GM19099 (cell line): ENCODE data around the gene CTDNEP1.

Source experiments
- POLR2A ChIP-seq: IDR thresholded peaks from 3 replicates; pipeline ENCODE4 v1.6.1; 2011; ENCODE audit warnings: low read depth; ENCODE audit not compliant: insufficient read length; ENCODE audit errors: extremely low read depth

The CTDNEP1 gene

DNA sequence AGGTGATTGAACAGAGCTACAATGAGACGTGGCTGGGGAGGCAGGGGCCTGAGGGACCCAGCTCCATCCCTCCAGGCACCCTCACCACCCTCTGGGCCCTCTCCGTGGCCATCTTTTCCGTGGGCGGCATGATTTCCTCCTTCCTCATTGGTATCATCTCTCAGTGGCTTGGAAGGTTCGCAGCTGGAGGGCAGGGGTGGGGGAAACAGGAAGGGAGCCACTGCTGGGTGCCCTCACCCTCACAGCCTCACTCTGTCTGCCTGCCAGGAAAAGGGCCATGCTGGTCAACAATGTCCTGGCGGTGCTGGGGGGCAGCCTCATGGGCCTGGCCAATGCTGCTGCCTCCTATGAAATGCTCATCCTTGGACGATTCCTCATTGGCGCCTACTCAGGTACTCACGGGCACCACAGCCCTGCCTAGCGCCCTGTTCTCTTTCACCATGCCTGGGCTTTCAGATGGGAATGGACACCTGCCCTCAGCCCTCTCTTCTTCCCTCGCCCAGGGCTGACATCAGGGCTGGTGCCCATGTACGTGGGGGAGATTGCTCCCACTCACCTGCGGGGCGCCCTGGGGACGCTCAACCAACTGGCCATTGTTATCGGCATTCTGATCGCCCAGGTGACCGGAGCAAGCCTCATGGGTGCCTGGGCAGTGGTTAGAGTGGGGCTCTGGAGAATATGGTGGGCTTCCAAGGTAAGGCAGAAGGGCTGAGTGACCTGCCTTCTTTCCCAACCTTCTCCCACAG, 32.1 kb upstream of the CTDNEP1 start:
- TF ChIP-seq POLR2A = no peak

DNA sequence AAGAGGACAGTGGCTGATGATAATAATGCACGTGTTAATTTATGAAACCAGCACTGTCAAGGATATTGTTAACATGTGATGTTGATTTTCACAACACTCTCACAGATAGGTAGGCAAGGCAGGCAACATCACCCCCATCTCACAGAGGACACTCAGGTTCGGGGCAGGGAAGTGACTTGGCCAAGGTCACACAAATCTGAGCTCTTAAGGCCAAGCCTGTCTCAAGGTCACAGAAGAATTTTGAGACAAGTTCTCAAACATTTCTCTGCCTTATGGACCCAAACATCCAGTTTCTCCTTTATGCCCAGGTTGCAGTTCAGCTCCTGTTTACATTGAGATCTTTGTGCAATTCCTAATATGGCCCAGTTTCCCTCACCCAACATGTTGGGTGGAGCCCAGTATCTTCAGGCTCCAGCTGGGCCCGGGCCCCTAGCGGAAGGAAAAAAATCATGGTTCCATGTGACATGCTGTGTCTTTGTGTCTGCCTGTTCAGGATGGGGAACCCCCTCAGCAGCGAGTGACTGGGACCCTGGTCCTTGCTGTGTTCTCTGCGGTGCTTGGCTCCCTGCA, 31.3 kb upstream of the CTDNEP1 start:
- TF ChIP-seq POLR2A = no peak

DNA sequence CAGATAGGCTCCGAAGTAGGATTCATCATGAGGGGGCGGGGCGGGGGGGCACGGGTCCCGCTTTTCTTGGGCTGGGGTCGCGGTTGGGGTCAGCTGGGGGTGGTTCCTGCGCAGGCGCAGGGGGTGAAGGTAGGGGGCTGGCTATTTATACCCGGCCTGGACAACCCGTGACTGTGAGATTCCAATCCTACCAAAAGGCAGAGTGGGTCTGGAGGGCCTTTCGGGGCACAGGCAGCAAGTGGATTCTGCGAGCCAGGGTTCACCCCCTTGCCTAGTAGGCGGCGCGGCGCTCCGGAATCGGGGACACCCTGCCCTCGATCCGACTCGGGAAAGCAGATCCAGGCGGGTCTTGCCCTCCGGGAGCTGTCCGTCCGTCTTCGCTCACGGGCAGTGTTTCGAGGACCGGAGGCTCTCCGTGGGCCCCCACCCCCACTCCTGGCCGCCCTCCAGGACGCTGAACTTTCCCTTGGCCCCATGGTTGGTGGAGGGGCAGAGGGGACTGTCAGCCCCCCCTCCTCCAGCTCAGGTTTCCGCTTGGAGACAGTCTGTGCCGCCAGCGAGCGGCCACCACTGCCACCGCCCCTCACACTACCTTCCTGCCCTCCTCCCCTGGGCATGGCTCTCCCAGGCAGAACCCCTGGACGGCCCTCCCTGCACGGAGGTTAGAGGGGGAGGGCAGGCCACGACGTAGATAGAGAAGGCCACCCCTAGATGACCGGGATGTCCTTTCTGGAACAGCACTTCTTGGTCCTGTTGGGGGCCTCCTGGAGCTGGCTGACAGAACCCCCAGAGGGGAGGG, 30.6 kb upstream of the CTDNEP1 start:
- no peak for TF ChIP-seq POLR2A

DNA sequence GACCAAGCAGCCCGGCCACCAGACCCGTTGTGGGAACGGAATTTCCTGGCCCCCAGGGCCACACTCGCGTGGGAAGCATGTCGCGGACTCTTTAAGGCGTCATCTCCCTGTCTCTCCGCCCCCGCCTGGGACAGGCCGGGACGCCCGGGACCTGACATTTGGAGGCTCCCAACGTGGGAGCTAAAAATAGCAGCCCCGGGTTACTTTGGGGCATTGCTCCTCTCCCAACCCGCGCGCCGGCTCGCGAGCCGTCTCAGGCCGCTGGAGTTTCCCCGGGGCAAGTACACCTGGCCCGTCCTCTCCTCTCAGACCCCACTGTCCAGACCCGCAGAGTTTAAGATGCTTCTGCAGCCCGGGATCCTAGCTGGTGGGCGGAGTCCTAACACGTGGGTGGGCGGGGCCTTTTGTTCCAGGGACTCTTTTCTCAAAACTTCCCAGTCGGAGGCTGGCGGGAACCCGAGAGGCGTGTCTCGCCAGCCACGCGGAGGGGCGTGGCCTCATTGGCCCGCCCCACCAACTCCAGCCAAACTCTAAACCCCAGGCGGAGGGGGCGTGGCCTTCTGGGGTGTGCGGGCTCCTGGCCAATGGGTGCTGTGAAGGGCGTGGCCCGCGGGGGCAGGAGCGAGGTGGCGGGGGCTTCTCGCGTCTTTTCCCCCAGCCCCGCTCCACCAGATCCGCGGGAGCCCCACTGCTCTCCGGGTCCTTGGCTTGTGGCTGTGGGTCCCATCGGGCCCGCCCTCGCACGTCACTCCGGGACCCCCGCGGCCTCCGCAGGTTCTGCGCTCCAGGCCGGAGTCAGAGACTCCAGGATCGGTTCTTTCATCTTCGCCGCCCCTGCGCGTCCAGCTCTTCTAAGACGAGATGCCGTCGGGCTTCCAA, 29.8 kb upstream of the CTDNEP1 start, which contains the start of gene SLC2A4:
Gene SLC2A4, plus strand, starts transcription at position 645 of the 879 bp plus-strand sequence. Its CDS starts 217 bp downstream, at position 862.
- TF ChIP-seq POLR2A = no peak

DNA sequence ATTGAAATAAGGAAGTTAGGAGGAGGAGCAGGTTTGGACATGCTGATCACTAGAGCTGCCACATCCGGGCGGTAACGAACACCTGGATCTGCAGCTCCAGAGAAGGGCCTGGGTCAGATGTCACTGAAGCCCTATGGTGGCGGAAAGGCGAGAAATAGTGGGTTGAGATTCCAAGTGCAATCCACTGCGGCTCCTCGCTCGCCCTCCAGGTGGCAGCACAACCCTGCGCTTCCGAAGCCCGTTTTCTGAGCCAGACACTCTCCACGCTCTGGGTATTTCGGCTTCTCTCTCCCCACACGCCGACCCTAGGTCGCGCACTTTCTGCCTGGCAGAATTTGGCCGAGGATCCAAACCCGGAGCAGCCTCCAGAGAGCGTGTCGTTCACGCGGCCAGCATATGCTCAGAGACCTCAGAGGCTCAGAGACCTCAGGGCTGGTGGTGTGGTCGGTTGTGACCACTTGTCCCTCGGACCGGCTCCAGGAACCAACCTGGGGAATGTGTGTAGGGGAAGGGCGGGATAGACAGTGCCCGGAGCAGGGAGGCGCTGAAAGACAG, 29.1 kb upstream of the CTDNEP1 start:
- TF ChIP-seq POLR2A = no peak

DNA sequence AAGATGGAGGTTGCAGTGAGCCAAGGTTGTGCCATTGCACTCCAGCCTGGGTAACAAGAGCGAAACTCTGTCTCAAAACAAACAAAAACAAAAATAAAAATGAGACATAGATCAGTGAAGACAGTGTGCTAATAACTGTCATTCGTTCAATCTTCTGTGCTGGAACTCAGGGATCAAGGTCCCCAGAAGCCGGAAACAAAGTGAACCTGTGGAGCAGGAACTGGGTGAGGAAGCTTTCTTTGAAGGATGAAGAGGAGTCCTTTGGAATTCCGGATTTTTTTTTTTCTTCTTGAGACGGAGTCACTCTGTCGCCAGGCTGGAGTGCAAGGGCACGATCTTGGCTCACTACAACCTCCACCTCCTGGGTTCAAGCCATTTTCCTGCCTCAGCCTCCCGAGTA, 27.9 kb upstream of the CTDNEP1 start:
- TF ChIP-seq POLR2A = no peak

DNA sequence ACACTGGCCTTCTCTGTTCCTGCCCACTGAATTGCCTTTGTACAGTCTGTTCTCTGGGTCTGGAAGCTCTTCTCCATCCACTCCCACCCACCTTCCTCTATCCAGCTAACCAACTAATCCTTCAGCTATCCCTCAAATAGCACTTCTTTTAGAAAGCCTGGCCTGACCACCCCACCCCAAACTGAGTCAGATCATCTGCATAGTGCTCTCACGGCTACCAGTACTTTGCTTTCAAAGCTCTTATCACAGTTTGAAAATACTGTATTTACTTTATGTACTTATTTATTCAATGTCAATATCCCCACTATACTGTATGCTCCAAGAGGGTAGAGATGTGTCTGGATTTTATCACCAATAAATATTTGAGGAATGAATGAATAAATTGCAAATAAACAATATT, 15.2 kb upstream of the CTDNEP1 start:
- no peak for TF ChIP-seq POLR2A

DNA sequence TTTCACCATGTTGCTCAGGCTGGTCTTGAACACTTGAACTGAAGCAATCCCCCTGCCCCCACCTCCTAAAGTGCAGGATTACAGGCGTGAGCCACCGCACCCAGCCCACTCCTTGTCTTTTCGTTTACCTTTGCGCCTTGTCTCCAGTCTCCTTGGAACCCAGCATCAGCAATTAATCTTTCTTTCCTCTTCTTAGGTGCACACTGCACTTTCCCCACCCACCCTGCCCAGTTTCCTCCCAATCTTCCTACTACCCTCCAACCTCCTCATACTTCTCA, 12.2 kb upstream of the CTDNEP1 start:
- no peak for TF ChIP-seq POLR2A

DNA sequence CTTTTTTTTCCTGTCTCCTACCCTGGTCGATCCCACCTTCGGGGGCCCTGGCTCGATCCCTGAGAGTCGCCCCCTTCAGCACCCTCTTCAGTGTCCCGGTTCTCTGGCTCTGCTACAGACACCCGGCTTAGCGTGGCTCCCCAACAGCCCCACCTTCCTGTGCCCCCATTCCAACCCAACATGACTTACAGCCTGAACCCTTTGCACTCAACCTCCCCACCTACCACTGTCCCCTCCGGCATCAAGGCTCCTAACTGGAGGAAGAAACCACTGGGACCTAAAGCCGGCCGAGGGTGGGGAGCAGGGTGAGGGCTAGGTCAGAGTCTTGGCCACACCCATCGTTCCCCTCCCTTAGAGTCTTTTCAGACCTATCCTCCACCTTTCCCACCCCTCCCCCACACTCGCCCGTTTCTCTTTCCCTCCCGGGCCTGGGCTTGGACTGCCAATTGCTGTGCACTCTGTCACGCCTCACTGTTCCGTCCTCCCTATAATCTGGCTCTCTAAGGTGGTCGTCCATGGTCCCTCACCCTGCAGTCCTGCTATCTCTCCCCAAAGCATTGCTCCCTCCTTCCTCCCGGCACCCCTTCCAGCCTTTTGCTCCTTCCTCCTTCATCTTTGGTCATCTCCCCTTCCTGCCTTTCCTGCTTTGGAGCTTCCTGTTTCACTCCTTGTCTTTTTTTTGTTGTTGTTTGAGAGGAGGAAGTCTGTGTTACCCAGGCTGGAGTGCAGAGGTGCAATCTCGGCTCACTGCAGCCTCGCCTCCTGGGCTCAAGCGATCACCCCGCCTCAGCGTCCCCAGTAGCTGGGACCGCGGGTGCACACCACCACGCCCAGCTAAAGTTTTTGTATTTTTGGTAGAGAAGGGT, 11.6 kb upstream of the CTDNEP1 start:
- TF ChIP-seq POLR2A = no peak

DNA sequence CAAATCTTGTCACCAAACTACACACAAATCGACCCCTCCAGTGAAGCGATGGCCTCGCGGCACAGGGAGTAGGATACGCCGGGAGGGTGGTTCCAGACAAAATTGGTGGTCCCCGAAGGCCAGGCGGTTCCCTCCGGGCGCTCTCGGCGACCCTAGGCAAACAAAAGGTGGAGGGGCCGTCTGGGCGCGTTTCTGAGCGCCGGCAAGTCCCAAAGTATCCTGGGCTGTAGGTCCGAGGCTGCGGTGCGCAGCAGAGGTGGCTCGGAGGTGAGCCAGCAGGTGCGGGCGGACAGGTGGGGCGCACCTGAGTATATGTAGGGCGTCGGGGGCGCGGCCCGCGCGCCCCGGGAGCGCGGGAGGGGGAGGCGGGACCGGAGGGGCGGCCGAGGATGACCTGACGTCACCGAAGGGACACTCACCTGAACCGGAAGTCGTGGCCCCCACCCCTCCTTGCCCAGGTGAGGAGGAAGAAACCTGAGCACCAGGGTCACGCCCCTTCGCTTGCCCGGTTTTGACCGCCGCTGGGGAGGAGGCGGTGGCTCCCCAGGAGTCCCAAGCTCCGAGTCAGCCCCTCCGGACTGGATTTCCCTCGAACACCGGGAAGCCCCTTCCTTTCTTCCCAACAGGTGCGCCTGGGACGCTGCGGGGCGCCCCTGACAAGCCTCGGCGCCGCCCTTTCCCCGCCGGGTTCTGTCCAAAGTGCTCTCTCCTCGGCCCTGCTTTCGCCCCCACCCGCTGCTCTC, 10.8 kb upstream of the CTDNEP1 start, which contains the start of gene CLDN7:
Gene CLDN7, minus strand, starts transcription at position 287 of the 743 bp plus-strand sequence. CDS start 435 bp downstream, outside the sequence.
- no peak for TF ChIP-seq POLR2A

DNA sequence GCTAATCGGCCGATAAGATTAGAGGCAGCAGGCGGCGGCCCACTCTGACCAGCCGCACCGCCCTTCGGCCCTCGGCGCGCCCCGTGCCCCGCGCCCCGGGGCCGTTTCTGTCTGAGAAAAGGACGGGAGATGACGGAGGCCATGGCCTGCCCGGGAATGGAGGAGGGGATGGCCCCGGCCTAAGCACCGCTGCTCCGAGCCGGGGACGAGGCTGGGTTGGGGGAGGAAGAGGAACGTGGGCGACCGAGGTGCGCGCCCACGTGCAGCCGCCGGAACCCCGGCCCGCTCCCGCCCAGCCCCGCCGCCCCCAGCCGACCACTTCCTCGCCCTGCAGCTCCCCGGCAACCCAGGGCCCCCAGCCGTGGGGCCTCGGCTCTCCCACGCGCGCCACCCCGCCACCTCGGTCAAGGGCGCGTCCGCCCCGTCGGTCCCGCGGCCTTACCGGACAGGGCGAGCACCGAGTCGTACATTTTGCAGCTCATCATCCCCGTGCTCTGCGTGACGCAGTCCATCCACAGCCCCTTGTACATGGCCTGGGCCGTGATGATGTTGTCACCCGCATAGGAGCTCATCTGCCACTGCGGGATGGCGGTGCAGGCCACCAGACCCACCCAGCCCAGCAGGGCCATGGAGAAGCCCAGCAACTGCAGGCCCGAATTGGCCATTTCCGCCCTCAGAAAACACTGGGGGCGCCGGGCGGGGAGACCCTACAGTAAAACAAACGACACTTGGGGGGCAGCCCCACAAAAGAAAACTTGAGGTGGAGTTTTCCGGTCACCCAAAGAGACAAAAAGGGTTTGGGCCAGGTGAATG, 10.1 kb upstream of the CTDNEP1 start:
- no peak for TF ChIP-seq POLR2A

DNA sequence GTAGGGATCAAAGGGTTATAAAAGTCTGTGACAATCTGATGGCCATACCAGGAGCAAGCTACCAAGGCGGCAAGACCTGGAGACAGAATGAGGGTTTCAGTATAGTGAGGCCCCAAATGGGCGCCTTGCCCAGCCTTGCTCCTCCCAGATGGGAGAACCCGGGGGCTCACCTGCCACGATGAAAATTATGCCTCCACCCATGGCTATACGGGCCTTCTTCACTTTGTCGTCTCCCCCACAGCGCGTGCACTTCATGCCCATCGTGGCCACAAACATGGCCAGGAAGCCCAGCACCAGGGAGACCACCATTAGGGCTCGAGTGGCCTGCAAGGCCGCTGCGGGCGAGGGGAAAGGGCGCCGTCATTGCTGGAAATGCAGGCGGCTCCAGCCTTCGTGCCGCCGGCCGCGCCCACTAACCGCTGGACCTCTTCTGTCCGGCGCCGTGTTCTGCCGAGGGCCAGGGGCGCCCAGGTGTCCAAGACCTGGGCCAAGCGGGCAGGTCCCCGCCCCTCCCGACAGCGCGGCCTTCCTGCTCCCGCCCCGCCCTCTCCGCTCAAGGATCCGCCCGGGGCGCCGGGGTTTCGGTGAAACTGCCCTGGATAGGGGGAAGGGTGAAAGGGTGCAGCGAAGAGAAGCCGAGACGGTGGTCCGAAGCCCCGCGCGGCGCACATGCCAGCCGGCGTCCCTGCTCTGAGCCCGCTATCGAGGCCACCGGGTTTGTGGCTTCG, 9.3 kb upstream of the CTDNEP1 start:
- TF ChIP-seq POLR2A = no peak
